Endodermal cell (in vitro differentiated cells): ENCODE results near the gene RRAD. TPM values are rescaled to one million over a fixed set of nuclear protein-coding genes. Genes with fewer than 3 reads are reported as not detected.

Source experiments
- DNase-seq: peaks from one replicate; pipeline ENCODE4 v3.0.0-alpha.2; 2017
- H3K27ac ChIP-seq: 2 replicates; pipeline ENCODE4 v1.5.1; 2013; ENCODE audit warnings: mild to moderate bottlenecking, low read depth, low read length, moderate library complexity
- H3K27me3 ChIP-seq: 2 replicates; pipeline ENCODE4 v1.6.1; 2013; ENCODE audit warnings: mild to moderate bottlenecking, low read length, moderate library complexity; ENCODE audit not compliant: insufficient read depth, control insufficient read depth, poor library complexity, severe bottlenecking
- H3K36me3 ChIP-seq: 2 replicates; pipeline ENCODE4 v1.7.0; 2013; ENCODE audit warnings: mild to moderate bottlenecking, low read length, moderate library complexity; ENCODE audit not compliant: control insufficient read depth, insufficient read depth
- H3K4me1 ChIP-seq: one replicate; pipeline ENCODE4 v1.7.0; 2013; ENCODE audit warnings: low read length; ENCODE audit not compliant: control insufficient read depth, insufficient read depth
- H3K4me3 ChIP-seq: 2 replicates; pipeline ENCODE4 v1.5.1; 2013; ENCODE audit warnings: mild to moderate bottlenecking, low read length, moderate library complexity
- H3K9ac ChIP-seq: 2 replicates; pipeline ENCODE4 v1.6.1; 2013; ENCODE audit warnings: mild to moderate bottlenecking, low read length, moderate library complexity; ENCODE audit not compliant: poor library complexity, severe bottlenecking; ENCODE audit errors: extremely low read depth
- H3K9me3 ChIP-seq: 2 replicates; pipeline ENCODE4 v1.6.1; 2013; ENCODE audit warnings: mild to moderate bottlenecking, low read length, moderate library complexity; ENCODE audit not compliant: control insufficient read depth
- H3K27ac Mint-ChIP-seq: 2 replicates; pipeline ENCODE4 v1.8.0; 2020; ENCODE audit warnings: mixed read lengths
- H3K27me3 Mint-ChIP-seq: 2 replicates; pipeline ENCODE4 v1.8.0; 2021; ENCODE audit warnings: mild to moderate bottlenecking, mixed read lengths; ENCODE audit not compliant: insufficient read depth
- H3K36me3 Mint-ChIP-seq: 2 replicates; pipeline ENCODE4 v1.8.0; 2020; ENCODE audit warnings: low read depth, mixed read lengths
- H3K4me1 Mint-ChIP-seq: 2 replicates; pipeline ENCODE4 v1.8.0; 2020; ENCODE audit warnings: mixed read lengths
- H3K4me3 Mint-ChIP-seq: 2 replicates; pipeline ENCODE4 v1.8.0; 2020; ENCODE audit warnings: mild to moderate bottlenecking, moderate library complexity, mixed read lengths
- H3K9me3 Mint-ChIP-seq: 2 replicates; pipeline ENCODE4 v1.8.0; 2020; ENCODE audit warnings: mild to moderate bottlenecking, mixed read lengths
- CTCF ChIP-seq: fragments of 200-600 bp; sonication (generic); conservative IDR thresholded peaks from 2 replicates; pipeline ENCODE4 v1.5.0; 2021; ENCODE audit warnings: antibody characterized with exemption, mild to moderate bottlenecking
- WGBS, 2 experiments: methylation state at CpG; one replicate each; pipeline versions ENCODE4 v1.1.5 to v1.1.7; 2013; ENCODE audit warnings: missing lambda C conversion rate in 2 of 2, mixed read lengths in 1 of 2; ENCODE audit not compliant: insufficient coverage in 1 of 2, insufficient read length in 1 of 2; 5-methylcytosine and 5-hydroxymethylcytosine counted together
- total RNA-seq, 2 donors: library from RNA; stranded (reverse); fragmentation: NEBNext Ultra II Directional in 1 of 2; extraction: Animal tissue kit (Norgen Biotek cat#: 25700) in 1 of 2; gene quantifications; 2 replicates in 1 of 2; 3 replicates in 1 of 2; pipeline ENCODE4 v1.2.1, GENCODE V29; 2021

RRAD gene
- total RNA-seq, 2 donors from 2014 or later = 0.55 TPM; not detected in 1

- Mint-ChIP-seq H3K9me3 (no peaks in the 10 kb centered on the region), H3K4me3 (no peak overlapping the region), H3K27ac (no peak overlapping the region), H3K36me3 (no peaks in the 10 kb centered on the region), H3K4me1 (no peaks in the 10 kb centered on the region), H3K27me3 (peaks cover 30% of the 10 kb centered on the region)
- Histone ChIP-seq H3K27me3 (peaks cover 17% of the 10 kb centered on the region), H3K4me1 (no peaks in the 10 kb centered on the region), H3K4me3 (no peak overlapping the region), H3K9ac (no peak overlapping the region), H3K36me3 (no peaks in the 10 kb centered on the region), H3K27ac (no peak overlapping the region), H3K9me3 (no peaks in the 10 kb centered on the region)
- no peak for TF ChIP-seq CTCF
- no peak for DNase-seq
- 90 to 93% methylated on average over 6 to 14 of the region's 14 CpGs for whole genome bisulfite sequencing, 2 experiments
Measured at GRCh38 chr16:66908762-66909559, 16.4 kb downstream of the RRAD start.

- H3K36me3 Mint-ChIP-seq = no peaks in the 10 kb centered on the region
- no peak for TF ChIP-seq CTCF
- no peak overlapping the region for H3K9ac ChIP-seq
- H3K27me3 Mint-ChIP-seq = peaks cover 27% of the 10 kb centered on the region
- WGBS, 2 experiments = 79% methylated on average over 3 of the region's 3 CpGs; no CpG with 5 or more reads in 1 of the 2 experiments
- H3K4me1 Mint-ChIP-seq = no peaks in the 10 kb centered on the region
- no peak overlapping the region for H3K4me3 ChIP-seq
- H3K9me3 Mint-ChIP-seq = no peaks in the 10 kb centered on the region
- H3K4me1 ChIP-seq = no peaks in the 10 kb centered on the region
- H3K36me3 ChIP-seq = no peaks in the 10 kb centered on the region
- DNase-seq = no peak
- no peaks in the 10 kb centered on the region for H3K9me3 ChIP-seq
- no peak overlapping the region for H3K4me3 Mint-ChIP-seq
- H3K27me3 ChIP-seq = peaks cover 17% of the 10 kb centered on the region
- H3K27ac Mint-ChIP-seq = no peak overlapping the region
- no peak overlapping the region for H3K27ac ChIP-seq
Measured at GRCh38 chr16:66908116-66908515, 17.2 kb downstream of the RRAD start.

- Histone ChIP-seq H3K27ac (no peak overlapping the region), H3K9ac (no peak overlapping the region), H3K27me3 (peaks cover 17% of the 10 kb centered on the region), H3K4me3 (no peak overlapping the region), H3K9me3 (no peaks in the 10 kb centered on the region), H3K36me3 (no peaks in the 10 kb centered on the region), H3K4me1 (no peaks in the 10 kb centered on the region)
- DNase-seq = no peak
- Mint-ChIP-seq H3K4me3 (no peak overlapping the region), H3K27ac (no peak overlapping the region), H3K4me1 (no peaks in the 10 kb centered on the region), H3K27me3 (peaks cover 27% of the 10 kb centered on the region), H3K9me3 (no peaks in the 10 kb centered on the region), H3K36me3 (no peaks in the 10 kb centered on the region)
- TF ChIP-seq CTCF = no peak
- WGBS, 2 experiments = 87 to 94% methylated on average over 4 to 7 of the region's 7 CpGs
Measured at GRCh38 chr16:66906916-66907836, 18.2 kb downstream of the RRAD start.
